Psoas muscle (tissue), 8 donors: Measurements from ENCODE around the gene ATP1B1. TPM values are rescaled to one million over a fixed set of nuclear protein-coding genes. Genes with fewer than 3 reads are reported as not detected.

Experiments
- ATAC-seq, 4 donors: fragments of 200-7000 bp; cut with Tn5 transposase; one replicate each; pipeline ENCODE4 v1.9.1; 2020; ENCODE audit warnings: moderate library complexity in 3 of 4, mild to moderate bottlenecking in 2 of 4
- DNase-seq, 2 donors: peaks; one replicate each; pipeline ENCODE4 v3.0.0-alpha.2; 2020
- H3K27ac ChIP-seq: fragments of 200-600 bp; one replicate; pipeline ENCODE4 v1.8.0; 2022
- H3K27me3 ChIP-seq, 3 donors: fragments of 200-600 bp in 1 of 3; one replicate each; pipeline versions ENCODE4 v1.6.1 to v1.8.0; 2013 to 2022; ENCODE audit warnings: low read length in 2 of 3, mild to moderate bottlenecking in 2 of 3, moderate library complexity in 1 of 3; ENCODE audit not compliant: insufficient read depth in 3 of 3
- H3K36me3 ChIP-seq, 2 donors: fragments of 200-600 bp in 1 of 2; one replicate each; pipeline versions ENCODE4 v1.6.1 to v1.8.0; 2013 to 2022; ENCODE audit warnings: low read depth in 1 of 2, mild to moderate bottlenecking in 1 of 2, moderate library complexity in 1 of 2; ENCODE audit not compliant: insufficient read depth in 1 of 2
- H3K4me1 ChIP-seq: fragments of 200-600 bp; one replicate; pipeline ENCODE4 v1.8.0; 2022
- H3K4me3 ChIP-seq: fragments of 200-600 bp; one replicate; pipeline ENCODE4 v1.8.0; 2022; ENCODE audit warnings: mild to moderate bottlenecking
- H3K9me3 ChIP-seq: fragments of 200-600 bp; one replicate; pipeline ENCODE4 v1.8.0; 2022
- WGBS, 3 donors: extraction: QIAGEN DNeasy Blood & Tissue Kit; methylation state at CpG; one replicate each; pipeline versions ENCODE4 v1.1.6 to v1.1.7; 2013; 5-methylcytosine and 5-hydroxymethylcytosine counted together
- intact Hi-C, 2 donors: fragments of 100-400 bp; cut with DNase I; formaldehyde crosslinking; loops; one replicate each; pipeline versions ENCODE4 v1.11.0 to v1.14.2; 2022
- polyA plus RNA-seq, 3 donors: library from polyadenylated mRNA; stranded (reverse); fragments of 200-250 nt; gene quantifications; one replicate each; pipeline ENCODE4 v1.2.3, GENCODE V29; 2013
- total RNA-seq, 4 donors: library from RNA; stranded (reverse); fragmentation: NEBNext Ultra II Directional in 2 of 4; extraction: Animal tissue kit (Norgen Biotek cat#: 25700) in 2 of 4; gene quantifications; one replicate each; pipeline versions ENCODE4 v1.2.1 to v1.2.4, GENCODE V29; 2021 to 2023
- TF ChIP-seq, protein P1 (sequence below): fragments of 200-600 bp; IDR thresholded peaks from one replicate; pipeline ENCODE4 v1.8.0; 2022; ENCODE audit warnings: antibody characterized with exemption
- donor health status: healthy with polysubstance abuse.
- donor health status: DM: no; HTN: no; CAD: no; lungs with moderate emphysema.
- donor health status: Bipolar disorder and iron deficiency.
- donor health status: healthy.
- donor health status: DM: yes; HTN: yes; CAD: no.
- donor health status: DM: no; HTN: no; CAD: no.
- donor health status: DM: no; HTN: no; CAD: no.
- donor health status: DM: yes; HTN: yes; CAD: no.

The ATP1B1 gene
- total and polyA plus RNA-seq, 7 donors, result 176 to 1,098 (median 290) TPM

DNA sequence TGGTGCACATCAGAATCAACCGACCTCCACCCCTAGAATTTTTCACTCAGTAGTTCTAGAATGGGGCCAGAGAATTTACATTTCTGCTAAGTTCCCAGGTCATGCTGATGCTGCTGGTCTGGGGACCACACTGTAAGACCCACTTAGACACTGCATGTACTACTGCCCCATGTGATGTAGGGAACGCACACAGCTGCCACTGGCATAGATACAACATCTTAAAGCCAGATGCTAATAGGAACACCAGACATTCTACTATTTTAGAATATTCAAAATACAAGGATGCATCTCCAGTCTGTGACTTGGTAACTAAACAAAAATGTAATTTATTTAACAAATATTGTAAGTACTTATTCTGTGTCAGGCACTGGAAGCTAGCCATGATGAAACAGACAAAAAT is 14.1 kb upstream of the ATP1B1 start:
- no peak overlapping the region for H3K4me3 ChIP-seq
- WGBS, 3 donors, result 97 to 99% (median 98%) methylated on average over 2 of the region's 2 CpGs
- TF ChIP-seq, protein P1, sequence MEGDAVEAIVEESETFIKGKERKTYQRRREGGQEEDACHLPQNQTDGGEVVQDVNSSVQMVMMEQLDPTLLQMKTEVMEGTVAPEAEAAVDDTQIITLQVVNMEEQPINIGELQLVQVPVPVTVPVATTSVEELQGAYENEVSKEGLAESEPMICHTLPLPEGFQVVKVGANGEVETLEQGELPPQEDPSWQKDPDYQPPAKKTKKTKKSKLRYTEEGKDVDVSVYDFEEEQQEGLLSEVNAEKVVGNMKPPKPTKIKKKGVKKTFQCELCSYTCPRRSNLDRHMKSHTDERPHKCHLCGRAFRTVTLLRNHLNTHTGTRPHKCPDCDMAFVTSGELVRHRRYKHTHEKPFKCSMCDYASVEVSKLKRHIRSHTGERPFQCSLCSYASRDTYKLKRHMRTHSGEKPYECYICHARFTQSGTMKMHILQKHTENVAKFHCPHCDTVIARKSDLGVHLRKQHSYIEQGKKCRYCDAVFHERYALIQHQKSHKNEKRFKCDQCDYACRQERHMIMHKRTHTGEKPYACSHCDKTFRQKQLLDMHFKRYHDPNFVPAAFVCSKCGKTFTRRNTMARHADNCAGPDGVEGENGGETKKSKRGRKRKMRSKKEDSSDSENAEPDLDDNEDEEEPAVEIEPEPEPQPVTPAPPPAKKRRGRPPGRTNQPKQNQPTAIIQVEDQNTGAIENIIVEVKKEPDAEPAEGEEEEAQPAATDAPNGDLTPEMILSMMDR, result no peak
- no peaks in the 10 kb centered on the region for H3K4me1 ChIP-seq
- no peaks in the 10 kb centered on the region for H3K36me3 ChIP-seq
- intact Hi-C loops, result no loop called here
- H3K27ac ChIP-seq, result no peak overlapping the region
- ATAC-seq (no peak), DNase-seq (no peak)
- no peaks in the 10 kb centered on the region for H3K27me3 ChIP-seq
- no peaks in the 10 kb centered on the region for H3K9me3 ChIP-seq

DNA sequence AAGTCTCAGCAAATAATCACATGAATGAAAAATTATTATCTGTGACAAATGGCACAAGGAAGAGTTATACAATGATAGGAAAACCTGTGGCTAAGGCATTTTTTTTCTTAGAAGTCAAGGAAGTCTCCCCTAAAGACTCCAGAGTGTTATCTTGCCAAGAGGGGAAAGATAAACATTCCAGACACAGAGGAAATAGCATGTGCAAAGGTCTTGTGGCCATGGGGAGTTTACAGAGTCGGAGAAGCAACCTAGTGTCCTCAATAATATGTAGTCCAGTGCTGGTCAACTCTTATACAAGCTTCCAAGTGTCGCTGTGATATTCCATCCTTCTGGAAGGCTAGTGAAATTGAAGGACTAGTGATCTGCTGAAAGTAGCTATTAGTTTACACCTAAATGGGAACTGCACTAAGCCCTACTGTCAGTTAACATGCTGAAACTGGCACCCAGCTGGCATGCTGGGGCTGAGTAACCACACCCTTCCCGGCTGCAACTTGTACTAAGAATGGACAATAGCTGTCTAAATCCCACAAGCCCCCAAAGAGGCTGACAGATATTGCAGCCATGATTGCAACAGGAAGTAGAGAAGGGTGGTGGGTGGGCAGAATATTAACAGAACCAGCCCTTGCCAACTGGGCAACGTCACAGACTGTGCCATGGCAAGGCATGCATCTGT is 11.5 kb upstream of the ATP1B1 start:
- no peak overlapping the region for H3K27ac ChIP-seq
- H3K36me3 ChIP-seq, result no peaks in the 10 kb centered on the region
- H3K9me3 ChIP-seq, result no peaks in the 10 kb centered on the region
- no peaks in the 10 kb centered on the region for H3K4me1 ChIP-seq
- TF ChIP-seq, protein P1, result no peak
- H3K27me3 ChIP-seq, result no peaks in the 10 kb centered on the region
- intact Hi-C loops, result no loop called here
- H3K4me3 ChIP-seq, result no peak overlapping the region
- no peak for ATAC-seq
- WGBS, 3 donors, result 31 to 61% (median 47%) methylated on average over 4 of the region's 4 CpGs
- no peak for DNase-seq

DNA sequence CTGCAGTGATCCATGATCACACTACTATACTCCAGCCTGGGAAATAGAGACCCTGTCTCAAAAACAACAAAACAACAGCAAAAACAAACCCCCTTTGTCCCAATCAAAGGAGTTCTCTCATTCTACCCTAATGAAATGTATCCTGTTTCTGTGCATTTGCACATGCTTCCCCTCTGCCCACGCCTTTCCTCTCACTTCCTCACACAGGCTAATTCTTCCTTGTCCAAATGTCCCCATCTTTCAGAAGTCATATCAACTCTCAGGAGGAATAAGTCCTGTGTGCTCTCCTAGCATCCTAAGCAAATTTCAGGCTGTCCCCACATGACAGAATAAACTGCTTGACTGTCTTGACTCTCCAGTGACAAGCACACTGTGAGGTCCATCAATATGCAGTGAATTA is 8.1 kb upstream of the ATP1B1 start:
- Histone ChIP-seq H3K4me3 (no peak overlapping the region), H3K4me1 (peaks cover 7% of the 10 kb centered on the region), H3K9me3 (no peaks in the 10 kb centered on the region), H3K27ac (no peak overlapping the region), H3K27me3 (no peaks in the 10 kb centered on the region), H3K36me3 (no peaks in the 10 kb centered on the region)
- TF ChIP-seq, protein P1, result no peak
- no peak for DNase-seq
- WGBS, 3 donors, result 82 to 96% (median 92%) methylated on average over 1 of the region's 1 CpG
- no peak for ATAC-seq
- intact Hi-C loops, result no loop called here

DNA sequence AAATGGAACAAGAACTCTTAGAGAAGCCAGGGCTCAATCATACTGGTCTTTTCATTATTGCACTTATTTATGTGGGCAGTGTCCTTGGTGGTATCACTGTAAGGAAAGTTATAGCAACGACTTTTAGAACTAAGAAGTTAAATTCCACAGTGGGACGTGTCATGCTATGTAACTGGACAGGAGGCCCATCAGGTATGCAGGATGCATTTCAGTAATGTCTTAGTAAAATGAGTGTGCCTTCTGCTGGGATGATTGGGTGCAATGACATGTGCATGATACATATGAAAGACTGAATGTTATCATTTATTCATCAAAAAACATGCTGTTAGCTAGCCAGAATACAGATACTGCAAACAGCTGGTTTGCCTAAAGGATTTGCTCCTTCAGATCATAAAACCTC is 6.9 kb upstream of the ATP1B1 start:
- Histone ChIP-seq H3K4me3 (no peak overlapping the region), H3K36me3 (no peaks in the 10 kb centered on the region), H3K9me3 (no peaks in the 10 kb centered on the region), H3K27me3 (no peaks in the 10 kb centered on the region), H3K4me1 (peaks cover 9% of the 10 kb centered on the region), H3K27ac (no peak overlapping the region)
- 77 to 86% (median 85%) methylated on average over 2 of the region's 2 CpGs for WGBS, 3 donors
- TF ChIP-seq, protein P1, result no peak
- ATAC-seq, result no peak
- DNase-seq, result no peak
- intact Hi-C loops, result no loop called here

DNA sequence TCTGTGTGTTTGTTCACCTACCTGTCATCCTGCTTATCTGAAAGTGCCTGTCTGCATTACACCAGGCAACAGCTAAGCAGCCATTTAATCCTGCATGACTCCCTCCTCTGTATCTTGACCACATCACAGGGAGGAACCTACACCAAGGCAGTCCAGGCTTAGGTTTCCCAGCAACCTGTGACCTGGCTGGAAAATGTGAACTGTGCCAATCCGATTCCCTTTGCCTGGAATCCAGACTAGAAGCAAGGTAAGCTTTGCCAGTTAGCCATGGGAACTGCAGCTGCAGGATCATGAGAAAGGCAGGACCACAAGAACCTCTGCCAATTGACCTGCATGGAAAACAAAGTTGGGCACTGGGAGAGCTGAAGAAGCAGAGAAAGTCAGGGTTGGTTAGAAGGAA is 6.3 kb upstream of the ATP1B1 start:
- WGBS, 3 donors, result 83 to 92% (median 83%) methylated on average over 1 of the region's 1 CpG
- Histone ChIP-seq H3K4me3 (no peak overlapping the region), H3K4me1 (peaks cover 15% of the 10 kb centered on the region), H3K27ac (no peak overlapping the region), H3K36me3 (no peaks in the 10 kb centered on the region), H3K27me3 (no peaks in the 10 kb centered on the region), H3K9me3 (no peaks in the 10 kb centered on the region)
- TF ChIP-seq, protein P1, result no peak
- no peak for DNase-seq
- ATAC-seq, result no peak
- intact Hi-C loops, result loop anchor here (5.0 to 10.0 kb wide), 3 partner anchors 203 to 635 kb away; no protein-coding TSS in a partner anchor
